Thymus (tissue), 11 donors: ENCODE results near the gene NRXN2. TPM values are rescaled to one million over a fixed set of nuclear protein-coding genes. Genes with fewer than 3 reads are reported as not detected.

Experiments
- DNase-seq, 9 donors: peaks; one replicate each; pipeline ENCODE4 v3.0.0-alpha.2; 2013; ENCODE audit warnings: low spot score in 9 of 9, low read depth in 6 of 9, missing footprints in 1 of 9
- H3K27ac ChIP-seq, 2 donors: one replicate each; pipeline ENCODE4 v1.5.1; 2013; ENCODE audit warnings: control low read depth in 1 of 2, low read depth in 1 of 2, low read length in 1 of 2, mild to moderate bottlenecking in 1 of 2, moderate library complexity in 1 of 2
- H3K27me3 ChIP-seq, 2 donors: one replicate each; pipeline ENCODE4 v1.5.1; 2013; ENCODE audit warnings: low read length in 1 of 2; ENCODE audit not compliant: control insufficient read depth in 2 of 2, insufficient read depth in 1 of 2
- H3K36me3 ChIP-seq, 2 donors: one replicate each; pipeline ENCODE4 v1.5.1; 2013; ENCODE audit warnings: low read length in 1 of 2, mild to moderate bottlenecking in 1 of 2, moderate library complexity in 1 of 2; ENCODE audit not compliant: control insufficient read depth in 2 of 2, insufficient read depth in 2 of 2
- H3K4me1 ChIP-seq, 2 donors: one replicate each; pipeline ENCODE4 v1.5.1; 2013; ENCODE audit warnings: low read length in 2 of 2; ENCODE audit not compliant: control insufficient read depth in 2 of 2, insufficient read depth in 2 of 2
- H3K4me3 ChIP-seq, 2 donors: one replicate each; pipeline ENCODE4 v1.5.1; 2013; ENCODE audit warnings: low read length in 2 of 2, control low read depth in 1 of 2, mild to moderate bottlenecking in 1 of 2
- H3K9me3 ChIP-seq, 2 donors: one replicate each; pipeline ENCODE4 v1.5.1; 2013; ENCODE audit warnings: low read length in 1 of 2, mild to moderate bottlenecking in 1 of 2; ENCODE audit not compliant: control insufficient read depth in 2 of 2, insufficient read depth in 1 of 2
- WGBS: extraction: QIAGEN DNeasy Blood & Tissue Kit; methylation state at CpG from one replicate; pipeline ENCODE4 v1.1.7; 2013; 5-methylcytosine and 5-hydroxymethylcytosine counted together
- polyA plus RNA-seq: library from polyadenylated mRNA; stranded (reverse); fragments of 200-250 nt; gene quantifications from one replicate; pipeline ENCODE4 v1.2.3, GENCODE V29; 2013
- total RNA-seq: library from RNA; stranded (reverse); fragments of 120-200 nt; gene quantifications from one replicate; pipeline ENCODE4 v1.2.4, GENCODE V29; 2013
- donor health status: healthy.

The NRXN2 gene
- total and polyA plus RNA-seq, 2 donors, result 0.85 to 1.6 TPM

GRCh38 chr11:64745521-64746328 lies 22.7 kb upstream of the NRXN2 start:
- peaks cover 0 to 36% of the 10 kb centered on the region in 2 donors for H3K27me3 ChIP-seq
- WGBS, result under 1% methylated on average over 52 of the region's 52 CpGs
- H3K36me3 ChIP-seq, result peaks cover under 1 to 6% of the 10 kb centered on the region in 2 donors
- H3K4me3 ChIP-seq, result peak overlapping the region; percentile 80 to 84
- H3K9me3 ChIP-seq, result peaks cover 0 to 7% of the 10 kb centered on the region in 2 donors
- H3K4me1 ChIP-seq, result peaks cover 18 to 56% of the 10 kb centered on the region in 2 donors
- peak overlapping the region; percentile 96 to 98 for H3K27ac ChIP-seq
- peak; percentile 70 to 95 (median 83) for DNase-seq

GRCh38 chr11:64745189-64745520 lies 22.2 kb upstream of the NRXN2 start:
- H3K27ac ChIP-seq, result peak overlapping the region; percentile 96 to 98
- peaks cover 0 to 7% of the 10 kb centered on the region in 2 donors for H3K9me3 ChIP-seq
- H3K36me3 ChIP-seq, result peaks cover 3 to 11% of the 10 kb centered on the region in 2 donors
- H3K4me3 ChIP-seq, result peak overlapping the region; percentile 80 to 84
- H3K27me3 ChIP-seq, result peaks cover 0 to 36% of the 10 kb centered on the region in 2 donors
- WGBS, result under 1% methylated on average over 20 of the region's 20 CpGs
- DNase-seq, result peak; percentile 43 to 92 (median 73)
- H3K4me1 ChIP-seq, result peaks cover 18 to 56% of the 10 kb centered on the region in 2 donors

- DNase-seq, result peak in 2 of 9 donors; percentile 23 to 31
- peak overlapping the region; percentile 80 to 84 for H3K4me3 ChIP-seq
- peaks cover 0 to 36% of the 10 kb centered on the region in 2 donors for H3K27me3 ChIP-seq
- under 1% methylated on average over 88 of the region's 89 CpGs for WGBS
- H3K9me3 ChIP-seq, result peaks cover 0 to 7% of the 10 kb centered on the region in 2 donors
- peak overlapping the region; percentile 96 to 98 for H3K27ac ChIP-seq
- peaks cover 18 to 56% of the 10 kb centered on the region in 2 donors for H3K4me1 ChIP-seq
- H3K36me3 ChIP-seq, result peaks cover 7 to 16% of the 10 kb centered on the region in 2 donors
Observed at GRCh38 chr11:64744544-64745188, 21.7 kb upstream of the NRXN2 start.

GRCh38 chr11:64743591-64744543 lies 20.9 kb upstream of the NRXN2 start, which contains the start of gene RASGRP2:
Gene RASGRP2, minus strand, starts transcription at chr11:64744142. Its CDS starts 1,276 bp downstream, at chr11:64742866.
- DNase-seq, result peak; percentile 49 to 85 (median 69)
- Histone ChIP-seq H3K36me3 (peaks cover 10 to 22% of the 10 kb centered on the region in 2 donors), H3K27ac (peak within 1 kb of the TSS; percentile 96 to 98), H3K4me3 (peak within 1 kb of the TSS; percentile 80 to 84), H3K4me1 (peaks cover 18 to 56% of the 10 kb centered on the region in 2 donors), H3K9me3 (peaks cover 0 to 7% of the 10 kb centered on the region in 2 donors), H3K27me3 (peaks cover 0 to 36% of the 10 kb centered on the region in 2 donors)
- WGBS, result under 1% methylated on average over 57 of the region's 57 CpGs

- DNase-seq, result peak in 7 of 9 donors; percentile 42 to 81 (median 60)
- peaks cover 18 to 54% of the 10 kb centered on the region in 2 donors for H3K4me1 ChIP-seq
Observed at GRCh38 chr11:64742889-64743590, 20.0 kb upstream of the NRXN2 start.

GRCh38 chr11:64742087-64742888 lies 19.3 kb upstream of the NRXN2 start:
- Histone ChIP-seq H3K4me1 (peaks cover 18 to 52% of the 10 kb centered on the region in 2 donors), H3K9me3 (peaks cover 0 to 7% of the 10 kb centered on the region in 2 donors), H3K36me3 (peaks cover 10 to 23% of the 10 kb centered on the region in 2 donors), H3K4me3 (peak overlapping the region; percentile 61 to 84), H3K27me3 (peaks cover 0 to 36% of the 10 kb centered on the region in 2 donors), H3K27ac (no peak overlapping the region)
- no peak for DNase-seq
- 24% methylated on average over 54 of the region's 54 CpGs for WGBS

More at GRCh38 chr11:64742889-64743590, 20.0 kb upstream of the NRXN2 start:
- Histone ChIP-seq H3K4me3 (peak overlapping the region; percentile 61 to 84), H3K9me3 (peaks cover 0 to 7% of the 10 kb centered on the region in 2 donors), H3K27me3 (peaks cover 0 to 36% of the 10 kb centered on the region in 2 donors), H3K36me3 (peaks cover 10 to 22% of the 10 kb centered on the region in 2 donors), H3K27ac (peak overlapping the region in 1 of 2 donors; percentile 91)
- under 1% methylated on average over 58 of the region's 58 CpGs for WGBS

- Histone ChIP-seq H3K36me3 (peaks cover 17 to 30% of the 10 kb centered on the region in 2 donors), H3K27me3 (peaks cover 0 to 36% of the 10 kb centered on the region in 2 donors), H3K4me1 (peaks cover 18 to 44% of the 10 kb centered on the region in 2 donors), H3K9me3 (peaks cover 0 to 7% of the 10 kb centered on the region in 2 donors), H3K27ac (no peak overlapping the region), H3K4me3 (no peak overlapping the region)
- DNase-seq, result no peak
- 94% methylated on average over 24 of the region's 24 CpGs for WGBS
Observed at GRCh38 chr11:64741375-64742086, 18.5 kb upstream of the NRXN2 start.
